Measurements from ENCODE around the gene TAC4.
"Not testable (repeated sequence)": the region's sequence is repeated elsewhere in the genome, so short reads cannot be mapped to it uniquely, and the experiment has no call there.

TAC4 gene

DNA sequence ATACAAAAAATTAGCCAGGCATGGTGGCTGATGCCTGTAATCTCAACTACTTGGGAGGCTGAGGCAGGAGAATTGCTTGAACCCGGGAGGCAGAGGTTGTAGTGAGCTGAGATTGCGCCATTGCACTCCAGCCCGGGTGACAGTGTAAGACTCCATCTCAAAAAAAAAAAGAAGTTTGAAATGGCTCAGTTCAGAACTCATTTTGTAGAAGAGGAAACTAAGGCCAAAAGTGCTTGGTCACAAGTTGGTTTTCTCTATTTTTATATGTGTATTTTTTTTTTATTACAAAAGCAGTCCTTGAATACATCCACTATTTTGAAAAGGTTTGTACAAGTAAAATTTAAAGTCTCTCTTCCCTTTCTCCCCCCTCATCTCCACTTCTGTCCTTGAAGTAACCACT, 5.5 kb downstream of the TAC4 start:
- DNase-seq: no peak

DNA sequence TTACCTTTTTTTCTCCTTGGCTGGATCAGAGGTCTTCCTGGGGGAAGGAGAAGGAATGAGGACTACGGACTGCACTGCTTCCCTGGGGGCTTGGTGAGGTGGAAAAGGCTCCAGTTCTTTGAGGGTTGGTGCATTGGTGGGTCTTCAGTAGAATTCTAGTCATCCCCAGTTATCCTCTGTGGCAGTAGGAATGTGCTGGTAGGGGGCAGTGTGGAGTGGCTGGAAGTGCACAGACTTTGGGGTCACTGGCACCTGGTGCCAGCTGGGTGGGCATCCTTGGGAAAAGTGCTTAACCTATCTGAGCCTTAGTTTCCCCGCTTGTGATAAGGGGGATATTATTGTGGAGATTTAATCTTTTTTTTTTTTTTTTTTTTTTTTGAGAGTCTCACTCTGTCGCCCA, 6.3 kb downstream of the TAC4 start:
- DNase-seq: no peak

DNA sequence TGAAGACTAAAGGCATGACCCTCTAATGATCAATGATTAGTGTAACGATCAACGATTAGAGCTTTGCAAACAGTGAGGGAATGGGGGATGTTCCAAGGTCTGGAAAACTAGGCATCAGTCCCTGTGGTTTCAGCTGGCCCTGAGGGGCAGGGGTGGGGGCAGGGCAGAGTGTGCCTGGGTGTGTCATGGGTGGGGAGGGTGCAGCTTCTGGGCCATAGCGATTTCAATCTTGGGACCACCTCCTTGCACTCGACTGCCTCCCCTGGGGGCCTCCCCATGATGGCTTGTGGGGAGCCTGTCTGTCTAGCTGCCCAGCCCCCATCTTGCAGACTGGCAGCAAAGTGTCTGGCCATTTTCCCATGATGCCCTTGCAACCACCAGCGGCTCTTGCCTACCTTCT, 8.4 kb downstream of the TAC4 start:
- no peak for DNase-seq

DNA sequence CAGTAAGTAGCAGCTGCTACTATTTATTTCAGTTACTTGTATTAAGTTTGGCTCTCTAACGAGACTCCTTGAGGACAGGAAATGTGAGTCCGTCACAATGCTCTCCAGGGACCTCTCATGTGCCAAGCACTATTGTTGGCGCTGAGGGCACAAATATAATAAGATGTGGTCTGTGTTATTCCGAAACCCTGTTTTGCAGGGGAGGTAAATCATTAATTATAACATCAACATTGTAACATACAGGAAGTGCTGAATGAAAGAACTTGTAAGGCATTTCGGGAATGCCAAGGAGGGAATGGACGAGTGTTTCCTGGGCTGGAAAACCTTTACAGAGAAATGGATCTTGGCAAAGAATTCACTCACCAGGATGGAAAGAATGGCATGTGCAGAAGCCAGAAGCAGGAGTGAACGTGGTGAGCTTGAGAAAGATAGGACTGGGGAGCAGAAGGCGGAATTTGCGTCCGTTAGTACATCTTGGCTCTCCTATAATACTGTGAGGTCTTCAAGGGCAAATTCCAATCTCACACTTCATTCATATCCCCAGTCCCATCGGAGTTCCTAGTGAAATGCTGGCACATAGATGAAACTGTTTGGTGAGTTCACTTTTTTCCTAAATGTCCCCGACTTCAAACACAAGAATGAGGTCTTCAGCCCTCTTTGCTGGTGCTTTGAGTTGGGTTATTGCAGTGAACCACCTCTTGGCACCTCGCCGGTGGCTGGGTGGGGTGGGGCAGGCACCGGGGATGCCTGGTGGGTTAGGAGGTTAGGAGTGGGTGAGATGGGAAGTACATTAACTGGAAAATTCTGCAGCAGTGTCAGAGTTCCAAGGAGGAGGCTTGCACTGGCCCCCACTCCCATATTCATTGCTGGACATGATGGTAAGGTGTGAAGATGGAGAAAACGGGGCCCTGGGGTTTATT, 11.5 kb downstream of the TAC4 start:
- no peak for DNase-seq

DNA sequence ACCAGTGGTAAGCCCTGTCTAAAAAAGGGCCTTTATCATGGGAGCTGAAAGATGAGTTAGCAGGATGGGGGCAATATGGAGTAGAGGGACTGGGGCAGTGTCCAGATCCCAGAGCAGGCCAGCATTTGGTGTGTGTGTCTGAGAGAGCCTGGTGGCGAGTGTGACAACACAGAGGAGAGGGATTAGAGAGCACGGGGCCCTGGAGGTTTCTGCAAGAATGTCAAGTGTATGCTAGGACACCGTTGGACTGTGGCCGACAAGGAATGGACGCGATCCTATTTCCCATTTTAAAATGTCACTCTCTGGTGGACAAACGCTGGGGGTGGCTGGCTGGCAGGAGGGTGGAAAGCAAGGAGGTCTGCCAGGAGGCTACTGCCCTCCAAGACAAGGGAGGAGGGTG, 12.4 kb downstream of the TAC4 start:
- DNase-seq: no peak

DNA sequence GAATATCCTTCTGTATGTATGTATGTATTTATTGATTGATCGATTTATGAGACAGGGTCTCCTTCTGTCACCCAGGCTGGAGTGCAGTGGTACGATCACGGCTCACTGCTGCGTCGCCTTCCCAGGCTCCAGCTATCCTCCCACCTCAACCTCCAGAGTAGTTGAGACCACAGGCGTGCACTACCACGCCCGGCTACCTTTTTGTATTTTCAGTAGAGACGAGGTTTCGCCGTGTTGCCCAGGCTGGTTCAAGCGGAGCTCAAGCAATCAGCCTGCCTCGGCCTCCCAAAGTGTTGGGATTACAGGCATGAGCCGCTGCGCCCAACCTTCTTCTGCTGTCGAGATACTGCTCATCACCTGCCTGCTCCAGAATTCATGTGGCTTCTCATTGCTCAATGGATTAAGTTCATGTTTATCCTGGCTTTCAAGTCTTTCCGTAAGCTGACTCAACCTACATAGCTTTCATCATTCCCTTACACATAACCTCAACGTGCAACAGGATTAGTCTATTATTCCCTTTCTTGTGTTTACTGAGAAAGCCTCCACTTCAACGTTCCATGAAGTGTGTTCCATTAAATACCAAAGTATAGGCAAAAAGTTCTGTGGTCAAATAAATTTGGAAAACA, 13.6 kb downstream of the TAC4 start:
- no peak for DNase-seq

DNA sequence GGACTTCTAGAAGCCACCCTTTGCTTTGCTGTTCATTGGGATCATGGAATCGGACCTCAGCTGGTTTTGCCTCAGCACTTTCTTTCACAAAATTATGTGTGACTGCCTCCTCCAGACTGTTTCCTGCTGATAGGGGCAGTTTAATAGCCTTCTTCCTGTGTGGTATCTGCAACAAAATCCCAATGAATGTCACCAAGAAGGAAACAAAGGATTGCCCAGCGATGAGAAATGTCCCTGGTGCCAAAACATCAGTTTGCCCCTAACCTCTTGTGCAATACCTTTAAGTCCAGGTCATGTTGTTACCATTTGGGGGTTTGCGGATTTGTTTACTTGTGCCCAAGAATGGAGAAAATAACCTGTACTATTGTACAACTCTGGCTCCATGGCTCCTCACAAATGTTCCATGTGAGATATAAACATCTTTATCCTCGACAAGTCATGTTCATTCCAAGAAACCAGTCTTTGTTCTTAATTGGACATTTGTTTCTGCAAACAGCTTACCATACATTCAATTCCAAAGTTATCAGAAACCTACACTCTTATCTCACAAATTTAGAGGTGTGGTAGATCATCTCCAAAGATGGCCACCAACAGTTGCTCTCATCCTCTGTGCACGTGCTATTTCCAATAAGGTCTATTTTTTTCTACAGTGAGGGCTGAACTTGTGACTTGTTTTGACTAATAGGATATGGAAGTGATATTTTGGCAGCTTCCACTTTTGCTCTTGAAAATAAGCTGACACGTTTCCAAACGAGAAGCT, 14.8 kb downstream of the TAC4 start:
- DNase-seq: no peak

DNA sequence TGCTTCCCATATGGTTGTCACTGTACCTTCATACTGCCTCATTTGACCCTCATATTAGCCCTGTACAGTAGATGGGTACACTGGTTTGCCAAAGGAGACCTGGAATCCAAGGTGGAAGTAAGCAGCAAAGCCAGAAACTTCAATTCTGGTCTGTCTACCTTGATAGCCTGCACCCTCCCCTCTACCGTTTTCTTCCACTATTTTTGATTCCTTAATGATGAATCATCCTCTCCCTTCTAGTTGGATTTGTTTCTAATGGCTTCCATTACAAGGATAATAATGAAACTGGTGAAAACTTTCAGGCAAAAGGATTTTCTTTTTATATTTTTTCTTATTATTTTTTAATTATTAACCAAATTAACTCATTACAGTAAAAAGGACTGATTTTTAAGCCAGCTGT, 17.3 kb downstream of the TAC4 start:
- no peak for DNase-seq

DNA sequence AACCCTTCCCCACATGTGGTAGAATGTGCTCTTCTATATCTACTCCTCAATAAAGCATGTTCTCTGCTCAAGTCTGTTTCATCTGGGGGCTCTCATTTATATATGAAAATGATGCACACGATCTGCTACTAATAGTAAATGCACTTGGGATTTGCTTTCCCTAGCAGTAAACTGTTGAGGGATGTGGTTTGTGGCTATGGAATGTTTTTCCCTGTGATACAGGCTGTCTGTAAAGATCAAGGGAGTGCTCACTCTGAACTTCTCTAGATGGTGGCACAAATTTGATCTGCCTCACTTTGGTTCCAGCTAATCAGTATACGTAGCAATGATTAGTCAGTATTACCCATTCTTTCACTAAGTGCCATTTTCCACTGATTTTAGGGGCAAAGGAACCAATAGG, 18.8 kb downstream of the TAC4 start:
- no peak for DNase-seq

DNA sequence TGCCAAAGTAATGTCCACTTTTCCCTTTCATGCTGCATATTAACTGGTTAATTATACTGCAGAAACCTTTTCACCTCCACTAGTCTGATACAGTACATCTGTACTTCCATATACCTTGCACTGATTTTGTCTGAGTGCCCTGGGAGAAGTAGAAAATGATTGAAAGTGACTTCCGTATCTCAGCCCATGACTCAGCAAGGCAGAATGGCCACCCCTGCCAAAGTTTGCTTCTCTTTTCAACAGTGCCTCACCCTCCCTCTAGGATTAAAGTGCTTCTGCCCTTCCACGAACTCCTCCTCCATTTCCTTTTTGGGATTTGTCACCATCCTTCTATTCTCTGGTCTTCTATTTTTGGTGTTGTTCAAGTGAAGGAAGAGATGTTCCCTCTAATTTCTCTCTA, 19.5 kb downstream of the TAC4 start:
- not testable (repeated sequence) for DNase-seq

DNA sequence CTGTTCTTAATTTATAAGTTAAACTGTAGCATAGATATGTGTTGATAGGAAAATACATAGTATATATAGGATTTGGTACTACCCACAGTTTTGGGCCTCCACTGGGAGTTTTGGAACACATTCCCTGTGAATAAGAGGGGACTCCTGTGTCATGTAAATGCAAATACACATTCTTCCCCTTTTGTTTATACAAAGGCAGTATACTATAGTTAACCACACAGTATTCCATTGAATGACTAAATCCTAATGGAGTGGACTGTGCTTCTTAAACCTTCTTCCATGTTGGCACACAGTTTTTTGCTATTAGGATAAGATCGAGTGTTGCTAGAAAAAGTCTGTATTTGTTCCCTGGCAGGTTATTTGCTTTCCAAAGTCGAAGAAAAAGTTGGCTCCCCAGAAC, 22.2 kb downstream of the TAC4 start:
- no peak for DNase-seq

DNA sequence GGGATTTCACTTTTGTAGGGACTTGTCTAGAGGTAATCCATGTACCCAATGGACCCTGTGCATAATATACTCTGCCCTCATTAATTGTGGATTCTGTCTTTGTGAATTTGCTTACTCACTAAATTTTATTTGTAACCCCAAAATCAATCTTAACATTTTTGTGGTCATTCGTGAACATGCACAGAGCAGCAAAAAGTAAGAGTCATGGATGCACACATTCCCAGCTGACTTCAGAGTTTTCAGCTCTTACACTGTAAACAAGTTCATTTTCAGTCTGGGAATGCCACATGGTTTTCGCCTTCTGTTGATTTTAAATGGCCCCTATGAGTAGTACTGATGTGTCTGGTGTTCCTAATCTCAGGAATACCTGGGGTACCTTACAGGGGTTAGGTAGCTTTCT, 24.3 kb downstream of the TAC4 start:
- no peak for DNase-seq

DNA sequence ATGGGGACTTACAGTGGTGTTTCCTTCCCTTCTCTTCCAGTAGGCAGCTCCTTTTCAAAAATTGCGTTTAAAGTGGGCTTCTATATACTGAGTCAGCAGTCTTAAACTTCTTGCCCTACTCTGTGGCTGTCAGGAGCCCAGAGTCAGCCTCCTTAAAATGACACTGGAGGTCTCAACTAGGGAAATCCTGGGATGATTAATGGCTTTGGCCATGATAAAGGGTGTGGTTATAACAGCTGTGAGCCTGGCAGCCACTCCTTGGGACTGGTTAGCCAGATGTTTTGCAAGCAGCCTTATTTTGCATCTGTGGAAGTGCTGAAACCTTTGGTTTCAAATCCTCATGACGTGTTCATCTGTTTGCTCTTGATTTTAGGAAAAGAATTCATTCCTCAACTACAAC, 25.0 kb downstream of the TAC4 start:
- DNase-seq: no peak

DNA sequence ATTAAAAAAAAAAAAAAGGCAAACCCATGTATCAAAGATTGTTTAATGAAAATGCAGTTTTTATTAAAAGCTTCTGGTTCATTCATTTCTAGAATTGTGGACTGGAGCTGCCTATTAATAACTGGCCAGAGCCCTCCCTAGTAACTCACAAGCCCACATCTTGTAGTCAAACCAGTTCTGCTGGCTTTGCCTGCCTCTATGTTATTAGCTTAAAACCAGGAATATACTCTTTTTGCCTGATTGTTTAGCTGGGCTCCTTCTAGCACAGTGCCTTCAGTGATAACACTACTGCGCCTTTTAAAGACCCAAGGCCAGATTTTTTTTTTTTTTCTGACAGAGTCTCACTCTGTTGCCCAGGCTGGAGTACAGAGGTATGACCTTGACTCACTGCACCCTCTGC, 26.0 kb downstream of the TAC4 start:
- DNase-seq: no peak

DNA sequence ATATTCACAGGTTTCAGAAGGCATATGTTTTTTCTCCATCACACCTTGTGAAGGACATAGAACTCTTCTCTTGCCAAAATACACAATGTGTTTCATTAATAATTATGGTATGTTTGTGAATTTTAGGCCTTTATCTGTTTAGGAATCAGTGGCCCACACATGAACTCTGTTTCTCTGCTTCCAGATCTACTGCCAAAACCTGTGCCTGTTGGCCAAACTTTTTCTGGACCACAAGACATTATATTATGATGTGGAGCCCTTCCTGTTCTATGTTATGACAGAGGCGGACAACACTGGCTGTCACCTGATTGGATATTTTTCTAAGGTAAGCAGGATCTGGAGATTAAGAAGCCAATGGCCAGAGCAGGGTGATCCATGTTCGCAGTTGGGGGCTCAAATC, 26.4 kb downstream of the TAC4 start:
- DNase-seq: no peak

DNA sequence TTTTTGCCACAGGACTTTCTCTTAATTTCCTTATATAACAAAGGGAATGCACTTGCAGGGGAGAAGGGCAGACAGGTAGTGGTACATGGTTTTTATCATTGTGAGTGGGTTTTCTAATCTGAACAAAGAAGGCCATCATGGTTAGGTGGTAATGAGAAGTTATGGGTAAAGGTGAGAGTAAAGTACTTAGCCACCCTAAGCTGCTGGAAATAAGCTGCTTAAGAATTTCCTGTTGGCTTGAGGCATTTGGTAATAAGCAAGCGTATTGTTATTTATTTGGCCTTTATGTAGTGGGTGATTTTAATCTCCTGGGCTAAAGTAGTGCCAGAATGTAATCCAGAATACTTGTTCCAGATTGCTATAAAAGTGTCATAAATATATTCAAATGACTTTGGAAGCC, 27.1 kb downstream of the TAC4 start:
- no peak for DNase-seq

DNA sequence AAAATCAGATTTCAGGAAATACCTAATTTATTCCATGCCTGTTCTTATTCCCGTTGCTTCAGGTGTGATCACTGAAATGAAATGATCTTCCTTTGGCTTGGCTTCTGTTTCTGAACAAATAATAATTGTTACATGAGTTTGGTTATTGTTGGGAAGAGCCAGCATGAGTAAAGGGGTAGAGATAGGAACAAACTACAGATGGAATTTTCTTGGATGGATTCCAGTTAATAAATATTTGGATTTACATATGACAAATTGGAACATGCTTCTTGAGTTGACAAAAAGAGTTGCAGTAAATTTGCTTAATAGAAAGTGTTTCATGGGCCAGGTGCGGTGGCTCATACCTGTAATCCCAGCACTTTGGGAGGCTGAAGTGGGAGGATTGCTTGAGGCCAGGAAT, 28.2 kb downstream of the TAC4 start:
- no peak for DNase-seq

DNA sequence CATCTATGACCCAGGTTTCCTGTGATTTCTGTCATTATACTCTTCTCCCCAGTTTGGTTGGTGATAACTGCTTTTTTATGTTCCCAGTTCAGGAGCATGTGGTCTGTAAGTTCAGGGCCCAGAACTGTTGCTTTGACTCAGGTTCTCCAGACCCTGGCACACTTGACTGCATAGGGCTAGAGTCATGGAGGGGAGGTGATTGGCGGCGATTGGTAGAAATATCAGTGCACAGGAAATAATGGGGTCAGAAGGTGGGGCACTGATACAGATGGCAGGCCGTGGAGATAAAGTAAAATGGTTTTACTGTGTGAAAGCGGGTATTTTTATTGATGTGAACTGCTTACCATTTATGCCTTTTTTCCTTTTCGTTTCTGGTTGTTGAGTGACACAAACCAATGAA, 28.7 kb downstream of the TAC4 start:
- DNase-seq: no peak

DNA sequence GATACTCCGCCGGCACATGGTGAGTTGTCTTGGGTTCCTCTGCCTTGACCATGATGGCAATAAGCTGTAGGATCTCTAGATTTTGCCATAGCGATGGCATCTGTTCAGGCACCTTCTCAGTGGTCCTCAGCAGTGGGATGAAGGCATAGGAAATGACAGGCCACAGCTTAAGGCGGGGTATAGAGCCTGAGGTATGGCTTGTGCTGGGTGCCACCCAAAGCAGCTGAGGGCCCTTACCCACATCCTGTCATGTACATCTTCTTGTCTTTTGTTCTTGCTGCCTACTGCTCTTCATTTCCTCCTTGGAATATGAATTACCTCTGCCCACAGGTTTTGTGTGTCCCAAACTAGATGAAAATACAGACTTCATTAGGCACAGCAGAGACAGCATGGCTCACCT, 29.9 kb downstream of the TAC4 start:
- no peak for DNase-seq

DNA sequence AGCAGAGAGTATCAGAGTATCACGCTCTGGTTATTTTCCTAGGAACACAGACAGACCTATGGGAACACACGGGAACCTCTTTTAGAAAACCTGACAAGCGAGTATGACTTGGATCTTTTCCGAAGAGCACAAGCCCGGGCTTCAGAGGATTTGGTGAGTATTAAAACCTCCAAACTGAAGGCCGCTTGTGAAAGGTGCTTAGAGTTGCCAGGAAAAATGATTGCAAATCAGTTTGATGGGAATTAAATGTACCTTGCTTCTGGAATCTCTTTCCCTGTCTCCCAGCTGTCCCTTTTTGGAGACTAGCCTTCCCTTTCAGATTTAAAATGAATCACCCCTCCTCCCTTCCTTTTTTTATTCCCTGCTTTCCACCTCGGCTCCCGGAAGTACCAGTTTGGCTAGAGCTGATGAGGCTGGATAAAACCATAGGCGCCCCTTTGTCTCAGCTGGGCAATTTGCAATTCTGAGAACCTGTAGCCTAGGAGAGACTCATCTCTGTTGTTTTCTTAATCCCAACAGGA, 32.0 kb downstream of the TAC4 start:
- DNase-seq: no peak

DNA sequence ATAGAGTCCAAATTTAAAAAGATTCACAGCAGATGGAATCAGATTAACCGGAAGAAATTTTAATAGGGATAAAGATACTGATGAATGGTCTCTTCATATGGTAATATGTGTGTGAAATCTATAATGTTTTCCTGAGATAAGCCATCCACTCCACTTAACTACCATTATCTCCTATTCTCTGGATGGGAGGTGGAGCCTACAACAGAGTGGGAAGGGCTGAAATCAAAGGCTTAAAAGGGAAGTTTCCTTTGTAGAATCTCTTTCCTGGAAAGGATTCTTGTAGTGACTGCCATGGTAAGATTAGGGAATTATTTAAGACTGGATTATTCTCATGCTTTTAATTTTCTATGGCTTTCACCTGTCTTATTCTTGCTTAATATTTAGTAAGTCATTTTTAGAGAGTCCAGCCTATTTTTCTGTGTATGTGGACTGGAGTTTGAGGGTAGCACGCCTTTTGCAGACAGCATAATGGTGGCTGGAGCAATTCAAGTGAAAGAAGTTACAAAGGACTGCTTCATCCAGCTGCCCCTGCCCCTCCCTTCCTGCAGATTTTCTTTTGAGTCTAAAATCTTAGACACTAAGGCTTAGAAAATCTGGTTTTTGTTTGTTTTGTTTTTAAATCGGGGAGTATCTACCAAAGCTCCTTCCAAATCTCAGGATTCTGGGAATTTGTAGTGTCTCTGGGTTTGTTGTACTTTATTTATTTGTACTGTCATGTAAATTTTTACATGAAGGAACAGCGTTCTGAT, 32.9 kb downstream of the TAC4 start:
- DNase-seq: no peak

DNA sequence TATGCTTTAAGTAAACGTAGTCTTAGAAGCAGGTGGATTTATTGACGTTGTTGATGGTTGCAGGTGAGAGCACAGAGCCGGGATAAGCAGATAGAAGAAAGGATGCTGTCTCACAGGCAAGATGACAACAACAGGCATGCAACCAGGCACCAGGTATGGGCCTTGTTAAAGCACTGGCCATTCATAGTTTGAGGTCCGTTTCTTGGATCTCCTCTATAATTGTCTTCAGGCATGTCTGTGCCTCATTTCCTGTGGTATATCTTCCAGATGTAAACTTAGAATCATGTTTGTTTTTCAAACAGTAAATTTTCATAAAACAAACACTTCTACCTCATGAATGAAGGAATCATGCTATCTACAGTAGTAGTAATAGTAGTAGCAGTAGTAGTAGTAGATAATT, 38.8 kb downstream of the TAC4 start:
- DNase-seq: no peak

DNA sequence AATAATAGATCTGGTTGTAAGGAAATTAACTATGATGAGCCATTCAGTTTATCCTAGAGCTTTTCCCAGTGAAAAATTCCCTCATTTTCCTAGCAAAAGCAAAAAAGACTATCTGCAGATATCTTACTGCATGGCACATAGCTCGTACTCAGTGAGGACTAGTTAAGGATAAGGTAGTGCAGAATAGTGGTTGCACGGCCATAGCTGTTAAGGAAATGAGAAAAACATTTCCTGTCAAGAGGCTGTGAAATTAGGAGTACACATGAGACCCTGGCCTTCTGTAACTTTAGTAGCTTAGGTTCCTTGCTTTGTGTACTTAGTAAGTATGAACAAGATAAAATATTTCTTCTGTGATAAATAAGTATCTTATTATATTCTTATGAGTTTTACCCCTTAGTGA, 49.1 kb downstream of the TAC4 start:
- no peak for DNase-seq
